Measurements from ENCODE around the gene CAMK4. TPM values are rescaled to one million over a fixed set of nuclear protein-coding genes. Genes with fewer than 3 reads are reported as not detected.

CAMK4 gene
- total and polyA plus RNA-seq, 10 donors: 0.90 to 22.3 (median 12.6) TPM

DNA sequence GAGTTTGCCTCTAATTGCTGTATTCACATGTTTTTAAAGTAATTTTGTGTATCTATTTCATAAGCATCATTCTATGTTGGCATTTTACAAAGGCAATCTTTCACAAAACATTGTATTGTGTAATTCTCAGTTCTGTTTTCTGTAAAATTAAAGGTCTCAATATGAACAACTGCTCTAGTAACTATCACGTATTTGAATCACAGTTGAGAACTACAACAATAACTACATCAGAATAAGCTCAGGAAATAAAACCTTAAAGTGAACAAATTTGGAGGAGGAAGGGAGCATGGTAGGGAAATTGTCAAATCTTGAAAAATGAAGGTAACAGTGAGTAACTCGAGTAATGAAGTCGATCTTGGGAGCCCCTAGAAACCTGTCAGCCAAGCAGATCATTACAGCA is 22.5 kb upstream of the CAMK4 start:
- Histone ChIP-seq H3K4me1 (no peaks in the 10 kb centered on the region), H3K27me3 (replicated peaks in 1 of 7) (peaks cover 0 to 5% (median 0%) of the 10 kb centered on the region in 7 donors), H3K9me3 (no peaks in the 10 kb centered on the region), H3K27ac (no peak overlapping the region), H3K36me3 (no peaks in the 10 kb centered on the region), H3K4me3 (no peak overlapping the region)
- intact Hi-C loops (cut with DNase I; ENCODE audit: low total_unique reads): no loop called here
- WGBS, 5 donors: 61 to 72% (median 65%) methylated on average over 3 of the region's 3 CpGs
- DNase-seq: no peak
- TF ChIP-seq POLR2A (IDR thresholded peaks at IDR 0.05) (no peak), POLR2AphosphoS5 (IDR thresholded peaks at IDR 0.05) (no peak)
- TF ChIP-seq, protein P1, sequence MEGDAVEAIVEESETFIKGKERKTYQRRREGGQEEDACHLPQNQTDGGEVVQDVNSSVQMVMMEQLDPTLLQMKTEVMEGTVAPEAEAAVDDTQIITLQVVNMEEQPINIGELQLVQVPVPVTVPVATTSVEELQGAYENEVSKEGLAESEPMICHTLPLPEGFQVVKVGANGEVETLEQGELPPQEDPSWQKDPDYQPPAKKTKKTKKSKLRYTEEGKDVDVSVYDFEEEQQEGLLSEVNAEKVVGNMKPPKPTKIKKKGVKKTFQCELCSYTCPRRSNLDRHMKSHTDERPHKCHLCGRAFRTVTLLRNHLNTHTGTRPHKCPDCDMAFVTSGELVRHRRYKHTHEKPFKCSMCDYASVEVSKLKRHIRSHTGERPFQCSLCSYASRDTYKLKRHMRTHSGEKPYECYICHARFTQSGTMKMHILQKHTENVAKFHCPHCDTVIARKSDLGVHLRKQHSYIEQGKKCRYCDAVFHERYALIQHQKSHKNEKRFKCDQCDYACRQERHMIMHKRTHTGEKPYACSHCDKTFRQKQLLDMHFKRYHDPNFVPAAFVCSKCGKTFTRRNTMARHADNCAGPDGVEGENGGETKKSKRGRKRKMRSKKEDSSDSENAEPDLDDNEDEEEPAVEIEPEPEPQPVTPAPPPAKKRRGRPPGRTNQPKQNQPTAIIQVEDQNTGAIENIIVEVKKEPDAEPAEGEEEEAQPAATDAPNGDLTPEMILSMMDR (IDR thresholded peaks at IDR 0.05 in 8 of 11, conservative IDR thresholded peaks at IDR 0.05 in 3 of 11): no peak

DNA sequence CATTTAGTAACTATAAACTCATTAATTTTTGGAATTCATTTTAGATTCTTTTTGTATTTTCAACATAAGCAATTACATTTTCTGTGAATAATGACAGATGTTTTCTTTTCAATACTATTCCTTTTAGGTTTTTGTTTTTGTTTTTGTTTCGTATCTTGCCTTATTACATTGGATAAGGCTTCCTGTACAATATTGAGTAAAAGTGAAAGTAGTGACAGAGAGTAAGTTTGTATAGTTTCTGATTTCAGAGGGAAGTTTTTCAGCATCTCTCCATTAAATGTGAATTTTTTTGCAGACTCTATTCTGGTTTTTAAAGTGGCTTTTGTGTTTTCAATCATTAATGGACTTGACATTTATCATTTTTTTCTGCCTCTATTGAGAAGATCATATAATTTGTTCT is 12.8 kb upstream of the CAMK4 start:
- TF ChIP-seq POLR2AphosphoS5 (IDR thresholded peaks at IDR 0.05) (no peak), POLR2A (IDR thresholded peaks at IDR 0.05) (no peak)
- TF ChIP-seq, protein P1 (IDR thresholded peaks at IDR 0.05 in 8 of 11, conservative IDR thresholded peaks at IDR 0.05 in 3 of 11): no peak
- Histone ChIP-seq H3K27ac (no peak overlapping the region), H3K4me3 (no peak overlapping the region), H3K27me3 (replicated peaks in 1 of 7) (no peaks in the 10 kb centered on the region), H3K4me1 (no peaks in the 10 kb centered on the region), H3K36me3 (no peaks in the 10 kb centered on the region), H3K9me3 (no peaks in the 10 kb centered on the region)
- WGBS, 5 donors: 21 to 39% (median 26%) methylated on average over 1 of the region's 1 CpG
- DNase-seq: no peak
- intact Hi-C loops (cut with DNase I; ENCODE audit: low total_unique reads): no loop called here

DNA sequence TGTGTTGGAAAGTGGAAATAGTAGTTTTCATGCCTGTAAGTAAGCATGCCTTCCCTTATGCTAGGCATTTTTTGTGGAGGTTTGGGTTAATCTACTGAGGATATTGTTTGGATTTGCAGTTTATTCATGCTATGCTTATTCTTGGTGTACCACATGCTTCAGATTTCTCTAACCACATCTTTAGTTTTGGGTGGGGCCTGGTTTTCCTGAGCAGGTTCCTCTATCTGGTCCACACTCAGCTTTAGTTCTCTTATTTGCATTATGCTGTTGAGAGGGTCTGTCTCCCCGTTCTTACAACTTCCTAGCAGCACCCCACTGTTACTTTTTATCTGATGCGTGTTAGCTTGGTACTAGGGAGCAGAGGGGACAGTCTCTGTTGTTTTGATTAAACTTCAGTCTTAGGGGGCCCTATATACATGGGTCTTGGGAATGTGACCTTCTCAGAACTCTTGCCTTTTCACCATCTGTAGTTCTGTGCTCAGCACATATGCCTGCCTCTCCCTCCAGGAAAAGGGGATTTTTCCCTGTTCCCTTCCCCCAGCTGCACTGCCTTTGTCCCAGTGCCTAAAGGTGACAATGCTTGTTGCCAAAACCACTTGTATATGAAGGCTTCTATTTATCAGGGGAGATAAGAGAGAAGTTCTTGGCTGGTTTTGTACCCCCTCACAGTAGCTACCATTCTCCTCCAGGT is 10.0 kb upstream of the CAMK4 start:
- Histone ChIP-seq H3K4me1 (no peaks in the 10 kb centered on the region), H3K27me3 (replicated peaks in 1 of 7) (no peaks in the 10 kb centered on the region), H3K4me3 (no peak overlapping the region), H3K36me3 (no peaks in the 10 kb centered on the region), H3K9me3 (no peaks in the 10 kb centered on the region), H3K27ac (no peak overlapping the region)
- DNase-seq: no peak
- intact Hi-C loops (cut with DNase I; ENCODE audit: low total_unique reads): no loop called here
- 55 to 80% (median 63%) methylated on average over 2 of the region's 2 CpGs for WGBS, 5 donors
- TF ChIP-seq, protein P1 (IDR thresholded peaks at IDR 0.05 in 8 of 11, conservative IDR thresholded peaks at IDR 0.05 in 3 of 11): no peak
- TF ChIP-seq POLR2A (IDR thresholded peaks at IDR 0.05): no peak
- TF ChIP-seq POLR2AphosphoS5 (IDR thresholded peaks at IDR 0.05): no peak

DNA sequence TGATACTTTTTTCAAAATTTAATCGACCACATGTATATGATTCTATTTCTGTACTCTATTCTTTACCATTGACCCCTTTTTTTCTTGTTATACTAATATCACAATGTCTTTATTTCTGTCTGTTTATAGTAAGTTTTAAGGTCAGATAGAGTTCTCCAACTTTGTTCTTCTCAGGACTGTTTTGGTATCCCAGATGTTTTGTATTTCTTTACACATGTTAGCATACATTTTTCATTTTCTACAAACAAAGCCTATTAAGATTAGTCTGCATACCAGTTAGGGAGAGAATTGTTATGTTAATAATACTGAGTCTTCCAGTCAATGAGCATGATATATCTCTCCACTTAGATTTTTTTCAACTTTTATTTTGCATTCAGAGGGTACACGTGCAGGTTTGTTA is 8.2 kb upstream of the CAMK4 start:
- Histone ChIP-seq H3K4me3 (no peak overlapping the region), H3K27ac (no peak overlapping the region), H3K9me3 (no peaks in the 10 kb centered on the region), H3K4me1 (no peaks in the 10 kb centered on the region), H3K36me3 (no peaks in the 10 kb centered on the region), H3K27me3 (replicated peaks in 1 of 7) (no peaks in the 10 kb centered on the region)
- TF ChIP-seq POLR2A (IDR thresholded peaks at IDR 0.05): no peak
- no peak for TF ChIP-seq POLR2AphosphoS5 (IDR thresholded peaks at IDR 0.05)
- TF ChIP-seq, protein P1 (IDR thresholded peaks at IDR 0.05 in 8 of 11, conservative IDR thresholded peaks at IDR 0.05 in 3 of 11): no peak
- intact Hi-C loops (cut with DNase I; ENCODE audit: low total_unique reads): no loop called here
- 86 to 96% (median 92%) methylated on average over 2 of the region's 2 CpGs for WGBS, 5 donors
- no peak for DNase-seq
